Activated CD4-positive, alpha-beta T cell treated with anti-CD3 and anti-CD28 coated beads for 24 hours (primary cell): Measurements from ENCODE around the gene JTB.
A peak's percentile ranks its signal among the peaks of the same experiment; 100 is the strongest.

ENCODE experiments used
- DNase-seq, 2 donors: peaks; one replicate each; pipeline ENCODE4 v3.0.0-alpha.2; 2020; ENCODE audit warnings: low read depth in 2 of 2

The JTB gene

GRCh38 chr1:153954826-153955225 lies 22.6 kb downstream of the JTB start:
- no peak for DNase-seq

- DNase-seq, result no peak
Measured at GRCh38 chr1:153953859-153954365, 23.6 kb downstream of the JTB start.

GRCh38 chr1:153951801-153952200 lies 25.7 kb downstream of the JTB start:
- DNase-seq, result no peak

- no peak for DNase-seq
Measured at GRCh38 chr1:153951183-153951582, 26.3 kb downstream of the JTB start.

- DNase-seq, result peak; percentile 61 to 62
Measured at GRCh38 chr1:153946622-153947241, 30.7 kb downstream of the JTB start, which contains the start of gene DENND4B. Gene DENND4B, minus strand, starts transcription at chr1:153946718. Its CDS starts 2,344 bp downstream, at chr1:153944374.

DNA sequence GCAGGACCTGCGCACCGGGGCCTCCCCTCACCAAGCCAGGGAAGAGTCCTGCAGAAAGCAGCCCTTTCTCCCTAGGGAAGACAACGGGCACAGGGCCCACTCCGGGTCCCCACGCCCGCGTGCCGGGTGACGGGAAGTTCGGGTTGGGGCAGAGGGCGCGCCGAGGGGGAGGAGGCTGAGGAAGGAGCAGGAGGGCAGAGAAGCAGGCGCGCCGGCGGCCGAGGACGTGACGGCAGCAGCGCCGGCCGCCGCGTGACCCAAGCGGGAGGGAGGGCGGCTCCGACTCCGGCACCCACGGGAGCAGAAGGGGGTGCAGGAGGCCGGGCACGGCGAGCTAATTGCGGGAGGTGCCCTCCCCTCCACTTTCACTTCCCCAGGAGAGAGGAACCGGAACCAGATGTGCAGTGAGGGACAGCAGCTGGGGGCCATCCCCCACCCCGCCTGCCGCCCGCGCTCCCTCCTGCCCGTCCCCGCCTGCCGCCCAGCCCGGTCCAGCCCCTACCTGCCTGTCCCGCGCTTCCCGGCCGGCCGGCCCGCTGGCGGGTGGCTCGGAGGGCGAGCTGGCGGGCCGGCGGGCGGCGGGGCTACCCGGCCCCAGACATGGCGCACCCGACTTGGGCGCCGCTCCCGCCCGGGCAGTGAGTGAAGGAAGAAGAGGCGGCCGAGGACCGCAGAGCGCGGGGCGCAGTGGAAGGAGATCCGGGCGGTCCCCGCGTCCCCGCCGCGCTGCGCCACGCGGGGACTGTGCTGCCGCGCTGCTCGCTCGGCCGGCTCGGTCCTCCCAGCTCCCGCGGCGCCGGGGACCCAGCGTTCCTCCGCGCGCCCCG lies 31.5 kb downstream of the JTB start:
- peak in 1 of 2 donors; percentile 58 for DNase-seq

GRCh38 chr1:153945131-153945794 lies 32.2 kb downstream of the JTB start:
- peak in 1 of 2 donors; percentile 56 for DNase-seq

DNA sequence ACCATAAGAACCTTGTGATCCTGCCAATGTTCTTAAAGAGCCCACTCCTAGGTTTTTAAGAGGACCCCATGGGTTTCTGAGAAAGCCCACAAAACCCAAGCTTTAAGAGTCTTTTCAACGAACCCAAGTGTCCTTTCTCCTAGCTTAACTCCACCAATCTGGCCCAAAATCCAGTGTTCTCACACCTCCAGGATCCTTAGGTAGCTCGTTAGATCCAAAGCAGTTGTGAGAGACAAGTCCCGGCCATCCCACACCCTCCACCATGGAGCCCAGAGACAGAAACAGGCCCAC lies 32.7 kb downstream of the JTB start:
- DNase-seq, result no peak

DNA sequence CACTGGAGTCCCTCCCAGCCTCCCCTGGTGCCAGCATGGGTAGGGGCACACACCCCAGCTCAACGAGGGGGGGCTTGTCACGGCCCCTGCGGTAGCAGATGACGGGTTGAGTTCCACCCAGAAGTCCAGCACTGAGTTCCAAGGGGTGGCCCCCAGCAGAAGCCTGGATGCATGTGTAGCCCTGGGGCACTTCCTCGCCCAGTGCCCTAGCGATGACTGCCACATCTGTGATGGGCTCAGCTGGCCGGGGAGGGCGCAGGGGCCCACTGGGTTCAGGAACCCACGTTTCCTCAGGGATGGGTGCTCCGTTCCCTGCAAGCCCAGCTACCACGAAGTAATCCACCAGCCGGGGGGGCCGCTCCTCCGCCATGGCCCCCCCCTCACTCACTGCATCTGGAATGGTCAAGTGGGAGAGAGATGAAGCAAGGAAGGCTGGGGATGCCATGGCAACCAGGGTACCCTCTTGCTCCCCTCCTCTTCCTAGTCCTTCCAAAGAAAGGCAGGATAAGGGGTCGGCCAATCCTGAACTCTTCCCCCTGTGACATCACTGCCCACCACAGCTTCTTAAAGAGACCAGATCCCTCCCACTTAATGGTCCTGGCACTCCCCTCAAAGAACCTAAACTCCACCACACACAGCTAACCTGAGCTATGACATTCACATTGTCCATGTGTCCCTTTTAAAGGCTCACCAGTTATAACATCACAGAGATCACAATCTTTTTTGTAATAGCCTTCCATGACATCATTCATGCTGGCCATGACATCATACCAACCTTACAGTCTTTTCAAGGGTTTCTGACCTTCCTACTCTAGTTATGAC lies 33.3 kb downstream of the JTB start:
- no peak for DNase-seq

DNA sequence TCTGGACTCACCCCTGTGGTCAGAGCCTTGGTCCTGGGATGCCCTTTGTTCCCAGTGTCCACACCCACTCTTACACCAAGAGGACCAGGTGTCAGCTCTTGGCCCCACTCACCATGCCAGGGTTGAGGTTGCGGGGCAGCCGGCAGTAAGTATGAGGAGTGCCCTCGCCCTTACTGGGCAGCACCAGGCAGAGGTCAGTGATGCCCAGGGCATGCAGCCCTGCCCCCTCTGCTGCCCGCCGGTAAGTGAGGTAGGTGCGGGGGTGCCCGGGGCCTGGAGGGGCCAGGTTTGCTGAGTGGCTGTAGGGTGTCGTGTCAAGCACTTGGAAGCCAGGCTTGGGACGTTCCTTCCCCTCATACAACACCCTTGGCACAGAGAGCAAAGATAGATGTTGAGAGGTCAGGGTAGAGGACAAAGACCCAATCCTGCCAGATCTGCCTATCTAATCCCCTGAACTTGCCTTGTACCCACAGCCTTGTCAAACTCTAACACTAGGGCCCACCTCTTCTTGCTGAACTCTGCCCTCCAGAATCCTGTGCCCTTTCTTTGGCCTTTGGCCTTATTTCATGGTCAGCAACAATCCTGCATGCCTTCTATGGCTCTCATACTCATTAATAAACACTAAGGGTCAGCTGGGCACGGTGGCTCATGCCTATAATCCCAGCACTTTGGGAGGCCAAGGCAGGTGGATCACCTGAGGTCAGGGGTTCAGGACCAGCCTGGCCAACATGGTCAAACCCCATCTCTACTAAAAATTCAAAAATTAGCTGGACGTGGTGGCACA lies 34.5 kb downstream of the JTB start:
- no peak for DNase-seq

GRCh38 chr1:153941826-153942725 lies 35.4 kb downstream of the JTB start:
- DNase-seq, result no peak

- DNase-seq, result no peak
Measured at GRCh38 chr1:153940756-153941155, 36.7 kb downstream of the JTB start.

DNA sequence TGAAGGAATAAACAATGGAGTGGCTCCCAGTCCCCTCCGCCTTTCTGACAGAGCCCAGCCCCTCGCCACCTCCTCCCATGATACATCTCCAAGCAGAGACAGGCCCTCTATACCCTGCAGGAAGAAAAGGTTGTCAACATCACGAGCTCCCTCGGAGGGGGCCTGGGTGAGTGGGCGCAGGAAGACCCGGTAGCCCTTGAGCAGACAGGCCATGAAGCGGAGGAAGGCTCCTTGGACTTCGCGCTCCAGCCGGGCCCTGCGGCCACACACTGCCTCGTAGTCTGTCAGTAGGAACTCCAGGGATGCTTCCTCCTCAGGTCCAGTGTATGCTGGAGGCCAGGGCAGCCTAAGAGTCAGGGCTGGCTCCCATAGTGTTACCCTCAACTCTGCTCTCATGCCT lies 38.0 kb downstream of the JTB start:
- DNase-seq, result no peak

- DNase-seq, result no peak
Measured at GRCh38 chr1:153938996-153939395, 38.5 kb downstream of the JTB start.

- DNase-seq, result no peak
Measured at GRCh38 chr1:153937331-153937730, 40.1 kb downstream of the JTB start.

DNA sequence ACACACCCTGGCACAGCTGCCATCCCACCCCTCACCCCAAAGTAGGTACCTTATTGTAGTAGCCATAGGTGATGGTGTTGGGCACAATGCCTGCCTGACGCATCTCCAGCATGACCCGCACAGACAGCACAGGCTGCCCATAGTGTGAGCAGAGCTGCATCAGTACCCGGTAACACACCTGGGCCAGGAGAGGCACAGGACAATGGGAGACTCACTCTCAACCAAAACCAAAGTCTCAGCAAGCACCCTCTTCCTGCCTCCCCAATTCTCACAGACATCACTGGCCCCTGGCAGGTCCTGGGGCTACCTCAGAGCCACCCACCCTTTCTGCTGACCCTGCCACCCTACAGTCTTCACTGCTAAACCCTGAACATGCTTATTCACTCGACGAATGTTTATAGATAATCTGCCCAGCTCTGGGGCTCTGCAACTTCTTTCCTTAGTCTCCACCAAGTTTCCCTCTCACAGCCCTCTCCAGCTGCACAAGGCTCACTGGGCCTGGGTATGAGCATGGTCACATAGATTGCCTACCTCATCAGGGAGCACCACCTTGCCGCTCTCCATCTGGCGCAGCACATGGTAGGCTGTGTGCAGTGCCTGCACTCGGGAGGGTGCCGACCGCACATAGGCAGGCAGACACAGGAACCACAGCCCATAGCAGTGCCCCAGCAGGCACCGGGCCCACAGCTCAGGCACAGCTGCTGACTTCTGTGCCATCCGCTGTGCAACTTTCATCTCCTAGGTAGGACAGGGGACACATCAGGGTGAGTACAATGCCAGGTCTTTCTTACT lies 41.3 kb downstream of the JTB start:
- no peak for DNase-seq

DNA sequence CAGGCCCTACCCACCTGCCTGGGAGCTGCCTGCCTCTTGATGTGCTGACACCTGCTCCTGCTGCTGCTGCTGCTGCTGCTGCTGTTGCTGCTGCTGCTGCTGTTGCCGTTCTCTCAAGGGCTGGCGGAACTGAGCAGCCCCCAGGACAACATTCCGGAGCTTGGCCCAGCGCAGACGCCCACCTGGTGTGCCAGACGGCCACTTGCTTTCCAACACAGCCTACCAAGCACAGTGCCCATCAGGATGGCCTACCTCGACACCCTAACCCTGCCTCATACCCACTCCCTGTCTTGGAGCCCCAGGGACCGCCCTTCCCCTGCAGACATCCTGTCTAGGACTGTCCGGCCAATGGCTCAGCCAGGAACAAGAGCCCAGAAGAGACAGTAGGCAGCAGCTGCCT lies 42.7 kb downstream of the JTB start:
- no peak for DNase-seq

DNA sequence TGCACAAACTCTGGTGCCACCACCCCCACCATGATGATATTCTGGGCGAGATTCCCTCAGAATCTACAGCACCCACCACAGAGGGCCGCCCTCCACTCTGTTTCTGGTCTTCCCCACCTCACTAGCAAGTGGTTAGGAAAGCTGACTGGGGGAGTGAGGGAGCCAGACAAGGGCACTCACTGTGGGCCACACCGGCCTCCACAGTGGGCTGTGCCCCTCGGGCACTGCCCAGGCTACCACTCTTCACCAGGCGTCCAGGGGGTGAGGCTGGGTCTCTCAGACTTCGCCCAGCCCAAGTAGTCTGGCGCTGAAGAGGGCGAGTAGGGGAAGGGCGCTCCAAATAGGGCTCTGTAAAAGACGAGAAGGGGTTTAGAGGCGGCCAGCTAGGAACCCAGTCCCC lies 43.5 kb downstream of the JTB start:
- DNase-seq, result no peak

DNA sequence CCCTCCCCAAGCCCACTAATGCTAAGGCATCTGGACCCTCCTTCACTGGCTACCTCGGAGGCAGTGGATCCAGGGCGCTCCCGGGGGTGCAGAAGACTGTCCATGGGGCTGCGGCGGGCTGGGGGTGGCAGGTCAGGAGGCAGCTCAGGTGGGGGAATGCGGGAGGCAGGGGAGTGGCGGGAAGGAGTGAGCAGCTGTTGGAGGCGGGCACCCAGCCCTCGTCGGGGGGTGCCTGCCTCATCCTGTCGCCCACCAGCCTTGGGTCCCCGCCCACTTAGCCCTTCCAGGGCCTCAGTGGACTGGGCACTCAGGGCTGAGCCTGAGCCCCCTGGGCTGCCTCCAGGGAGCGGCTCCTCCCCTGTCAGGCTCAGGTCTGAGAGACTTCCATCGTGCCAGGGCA lies 44.0 kb downstream of the JTB start:
- no peak for DNase-seq
